DND-41 (cell line): ENCODE data around the gene SRF.

ENCODE experiments used
- ATAC-seq: fragments of 200-7000 bp; cut with Tn5 transposase; 3 replicates; pipeline ENCODE4 v1.9.1; 2021; ENCODE audit warnings: low read depth; ENCODE audit not compliant: insufficient read depth
- DNase-seq: peaks from one replicate; pipeline ENCODE4 v3.0.0-alpha.2; 2020
- H2AFZ ChIP-seq: 2 replicates; pipeline ENCODE4 v1.6.0; 2012; ENCODE audit warnings: low read depth, low read length
- H3K27ac ChIP-seq: 2 replicates; pipeline ENCODE4 v1.5.1; 2012; ENCODE audit warnings: low read length, inconsistent platforms
- H3K27me3 ChIP-seq: fragments of 200-600 bp; sonication (generic); 2 replicates; pipeline ENCODE4 v1.6.0; 2012; ENCODE audit warnings: low read length, mild to moderate bottlenecking, inconsistent platforms; ENCODE audit not compliant: insufficient read depth, poor library complexity
- H3K36me3 ChIP-seq: 2 replicates; pipeline ENCODE4 v1.5.1; 2012; ENCODE audit warnings: low read length, inconsistent platforms; ENCODE audit not compliant: insufficient read depth
- H3K4me1 ChIP-seq: 2 replicates; pipeline ENCODE4 v1.5.1; 2012; ENCODE audit warnings: mild to moderate bottlenecking, low read length; ENCODE audit not compliant: insufficient read depth
- H3K4me2 ChIP-seq: 2 replicates; pipeline ENCODE4 v1.6.0; 2012; ENCODE audit warnings: mild to moderate bottlenecking, moderate library complexity, low read length, inconsistent platforms; ENCODE audit not compliant: insufficient read depth
- H3K4me3 ChIP-seq, 2 experiments: fragments of 200-600 bp in 1 of 2; shearing (Covaris generic) in 1 of 2; 2 replicates each; pipeline ENCODE4 v1.5.1; 2012 to 2016; ENCODE audit warnings: inconsistent platforms in 2 of 2, low read length in 2 of 2, mild to moderate bottlenecking in 2 of 2, low read depth in 1 of 2, moderate library complexity in 1 of 2
- H3K79me2 ChIP-seq: 2 replicates; pipeline ENCODE4 v1.6.0; 2012; ENCODE audit warnings: low read length, inconsistent platforms; ENCODE audit not compliant: insufficient read depth
- H3K9ac ChIP-seq: 2 replicates; pipeline ENCODE4 v1.6.0; 2012; ENCODE audit warnings: low read depth, mild to moderate bottlenecking, inconsistent platforms, low read length, moderate library complexity
- H3K9me3 ChIP-seq: 2 replicates; pipeline ENCODE4 v1.5.1; 2012; ENCODE audit warnings: low read length, moderate library complexity, mild to moderate bottlenecking, inconsistent platforms; ENCODE audit not compliant: insufficient read depth, severe bottlenecking
- H4K20me1 ChIP-seq: 2 replicates; pipeline ENCODE4 v1.6.0; 2012; ENCODE audit warnings: low read length; ENCODE audit not compliant: insufficient read depth
- EZH2 ChIP-seq: IDR thresholded peaks from 3 replicates; pipeline ENCODE4 v1.6.1; 2012; ENCODE audit warnings: borderline replicate concordance, low read depth, mild to moderate bottlenecking, moderate library complexity, low read length, inconsistent platforms; ENCODE audit not compliant: severe bottlenecking
- TF ChIP-seq, protein P1 (sequence below): IDR thresholded peaks from 2 replicates; pipeline ENCODE4 v1.5.1; 2012; ENCODE audit warnings: borderline replicate concordance, low read length, moderate library complexity, mild to moderate bottlenecking; ENCODE audit not compliant: poor library complexity, severe bottlenecking; ENCODE audit errors: extremely low read depth

SRF gene

DNA sequence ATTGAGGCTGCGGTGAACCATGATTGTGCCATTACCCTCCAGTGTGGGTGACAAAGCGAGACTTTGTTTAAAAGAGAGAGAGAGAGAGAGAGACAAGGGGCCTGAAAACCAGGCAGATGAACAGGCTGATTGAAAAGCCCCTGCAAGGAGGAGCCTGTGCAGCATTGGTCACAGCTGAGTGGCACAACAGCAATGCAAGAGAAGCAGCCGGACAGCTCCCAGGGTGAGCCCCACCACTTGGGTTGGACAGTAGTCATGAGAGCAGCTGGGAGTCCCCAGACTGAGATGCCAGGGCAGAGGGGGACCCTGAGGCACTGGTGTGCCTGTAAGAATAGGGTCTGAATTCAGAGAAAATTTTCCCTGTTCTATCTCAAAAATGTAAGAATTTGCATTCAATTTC is 48.0 kb downstream of the SRF start:
- Histone ChIP-seq H3K9me3 (no peaks in the 10 kb centered on the region), H2AFZ (no peak overlapping the region), H3K36me3 (peaks cover 49% of the 10 kb centered on the region), H3K4me3 (no peak overlapping the region), H3K4me1 (peaks cover 4% of the 10 kb centered on the region), H3K4me2 (no peak overlapping the region), H3K9ac (no peak overlapping the region), H4K20me1 (no peaks in the 10 kb centered on the region; the same call in 1 of the 2 replicates), H3K27ac (no peak overlapping the region), H3K79me2 (no peaks in the 10 kb centered on the region), H3K27me3 (no peaks in the 10 kb centered on the region)
- no peak for ATAC-seq
- TF ChIP-seq EZH2 = no peak
- TF ChIP-seq, protein P1, sequence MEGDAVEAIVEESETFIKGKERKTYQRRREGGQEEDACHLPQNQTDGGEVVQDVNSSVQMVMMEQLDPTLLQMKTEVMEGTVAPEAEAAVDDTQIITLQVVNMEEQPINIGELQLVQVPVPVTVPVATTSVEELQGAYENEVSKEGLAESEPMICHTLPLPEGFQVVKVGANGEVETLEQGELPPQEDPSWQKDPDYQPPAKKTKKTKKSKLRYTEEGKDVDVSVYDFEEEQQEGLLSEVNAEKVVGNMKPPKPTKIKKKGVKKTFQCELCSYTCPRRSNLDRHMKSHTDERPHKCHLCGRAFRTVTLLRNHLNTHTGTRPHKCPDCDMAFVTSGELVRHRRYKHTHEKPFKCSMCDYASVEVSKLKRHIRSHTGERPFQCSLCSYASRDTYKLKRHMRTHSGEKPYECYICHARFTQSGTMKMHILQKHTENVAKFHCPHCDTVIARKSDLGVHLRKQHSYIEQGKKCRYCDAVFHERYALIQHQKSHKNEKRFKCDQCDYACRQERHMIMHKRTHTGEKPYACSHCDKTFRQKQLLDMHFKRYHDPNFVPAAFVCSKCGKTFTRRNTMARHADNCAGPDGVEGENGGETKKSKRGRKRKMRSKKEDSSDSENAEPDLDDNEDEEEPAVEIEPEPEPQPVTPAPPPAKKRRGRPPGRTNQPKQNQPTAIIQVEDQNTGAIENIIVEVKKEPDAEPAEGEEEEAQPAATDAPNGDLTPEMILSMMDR = no peak
- DNase-seq = no peak

DNA sequence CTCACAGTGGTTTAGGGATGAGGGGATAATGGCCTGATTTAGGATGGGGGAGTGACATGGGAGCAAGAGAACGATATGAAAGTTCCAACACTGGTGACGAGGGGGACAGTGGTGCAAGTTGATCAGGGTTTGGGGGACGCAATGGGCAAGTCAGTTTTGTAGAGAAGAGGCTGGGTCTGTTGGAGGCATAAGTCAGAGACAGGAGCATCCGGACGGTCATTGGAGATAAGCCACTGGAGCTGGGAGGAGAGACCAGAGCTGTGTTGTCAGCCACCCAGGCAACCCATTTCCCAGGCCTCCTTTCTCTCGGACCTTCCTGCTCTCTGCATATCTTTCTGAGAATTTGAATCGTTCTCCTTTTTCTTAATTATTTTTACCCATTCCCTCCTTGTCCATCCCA is 48.7 kb downstream of the SRF start:
- Histone ChIP-seq H3K9me3 (no peaks in the 10 kb centered on the region), H4K20me1 (no peaks in the 10 kb centered on the region; the same call in 1 of the 2 replicates), H3K27me3 (no peaks in the 10 kb centered on the region), H3K9ac (no peak overlapping the region), H2AFZ (no peak overlapping the region), H3K27ac (no peak overlapping the region), H3K79me2 (no peaks in the 10 kb centered on the region), H3K36me3 (peaks cover 53% of the 10 kb centered on the region), H3K4me3 (no peak overlapping the region), H3K4me1 (peaks cover 11% of the 10 kb centered on the region), H3K4me2 (no peak overlapping the region)
- DNase-seq = no peak
- ATAC-seq = no peak
- no peak for TF ChIP-seq EZH2
- TF ChIP-seq, protein P1 = no peak

DNA sequence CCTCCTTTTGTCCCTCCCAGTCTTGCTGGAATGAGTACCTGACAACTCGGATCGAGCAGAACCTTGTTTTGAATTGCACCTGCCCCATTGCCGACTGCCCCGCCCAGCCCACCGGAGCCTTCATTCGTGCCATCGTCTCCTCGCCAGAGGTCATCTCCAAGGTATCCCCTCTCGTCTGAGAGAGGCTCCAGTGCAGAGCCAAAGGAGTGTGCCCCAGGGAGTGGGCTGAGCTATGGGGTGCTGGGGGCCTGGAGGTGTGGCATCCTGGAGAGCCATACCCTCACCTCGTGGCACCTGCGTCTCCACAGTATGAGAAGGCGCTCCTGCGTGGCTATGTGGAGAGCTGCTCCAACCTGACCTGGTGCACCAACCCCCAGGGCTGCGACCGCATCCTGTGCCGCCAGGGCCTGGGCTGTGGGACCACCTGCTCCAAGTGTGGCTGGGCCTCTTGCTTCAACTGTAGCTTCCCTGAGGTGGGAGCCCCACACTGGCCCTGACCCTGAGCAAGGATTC is 49.4 kb downstream of the SRF start:
- no peaks in the 10 kb centered on the region for H3K79me2 ChIP-seq
- DNase-seq (no peak), ATAC-seq (0 out of 3 replicates have a peak, but pooled peaks have one; percentile 15)
- H3K9me3 ChIP-seq = no peaks in the 10 kb centered on the region
- peak overlapping the region; percentile 53; the same call in 1 of the 2 replicates for H3K27ac ChIP-seq
- H3K4me3 ChIP-seq = no peak overlapping the region
- H4K20me1 ChIP-seq = no peaks in the 10 kb centered on the region; the same call in 1 of the 2 replicates
- H3K4me2 ChIP-seq = no peak overlapping the region
- no peak for TF ChIP-seq EZH2
- TF ChIP-seq, protein P1 = no peak
- H3K4me1 ChIP-seq = peaks cover 11% of the 10 kb centered on the region
- H3K36me3 ChIP-seq = peaks cover 54% of the 10 kb centered on the region
- no peaks in the 10 kb centered on the region for H3K27me3 ChIP-seq
- no peak overlapping the region for H2AFZ ChIP-seq
- no peak overlapping the region for H3K9ac ChIP-seq
